CD4-positive, alpha-beta T cell treated with Interleukin-17A for 1 hour (primary cell): ENCODE data around the gene PARP3.
"Not testable (repeated sequence)": the region's sequence is repeated elsewhere in the genome, so short reads cannot be mapped to it uniquely, and the experiment has no call there.

Source experiments
- DNase-seq: peaks from one replicate; pipeline ENCODE4 v3.0.0-alpha.2; 2020

The PARP3 gene

DNA sequence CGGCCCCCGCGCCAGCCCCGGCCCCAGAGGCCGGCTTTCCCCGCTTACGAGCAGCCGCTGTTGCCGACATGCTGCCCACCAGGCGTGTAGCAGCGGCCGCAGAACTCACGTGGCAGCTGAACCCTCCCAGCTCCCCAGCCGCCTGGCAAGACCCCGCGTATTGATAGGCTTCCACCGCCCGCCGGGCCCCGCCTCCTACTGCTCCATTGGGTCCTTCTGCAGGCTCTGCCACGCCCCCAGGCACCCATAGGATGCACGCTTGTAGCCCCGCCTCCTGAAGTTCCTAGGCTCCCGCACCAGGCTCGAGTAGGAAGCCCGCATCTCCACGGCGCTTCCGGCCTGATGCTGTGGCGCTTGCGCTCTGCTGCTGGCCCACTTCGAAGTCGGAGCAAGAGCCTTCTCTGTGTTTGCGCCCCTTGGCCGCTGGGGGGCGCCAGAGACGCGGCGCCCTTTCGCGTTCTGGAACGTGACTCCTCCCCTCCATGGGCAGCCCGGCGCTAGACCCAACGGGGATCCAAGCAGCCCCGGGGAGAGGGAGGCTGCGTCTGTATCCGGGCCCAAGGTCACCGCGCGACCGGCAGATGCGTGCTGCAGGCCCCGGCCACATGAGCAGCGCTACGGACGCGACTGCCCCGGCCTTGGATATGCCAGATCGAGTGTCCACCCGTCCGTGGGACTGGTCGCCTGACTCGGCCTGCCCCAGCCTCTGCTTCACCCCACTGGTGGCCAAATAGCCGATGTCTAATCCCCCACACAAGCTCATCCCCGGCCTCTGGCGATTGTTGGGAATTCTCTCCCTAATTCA, at the start of gene PARP3, which contains the start of gene RRP9:
PARP3 (plus strand) TSS at position 566 of the 805 bp plus-strand sequence. CDS start 993 bp downstream, outside the sequence.
RRP9 (minus strand) TSS at position 107 of the 805 bp plus-strand sequence; CDS start at position 70, 37 bp downstream.
- peak; percentile 100 for DNase-seq

- DNase-seq: no peak
Measured at GRCh38 chr3:51894391-51894790, 47.8 kb upstream of the PARP3 start.

DNA sequence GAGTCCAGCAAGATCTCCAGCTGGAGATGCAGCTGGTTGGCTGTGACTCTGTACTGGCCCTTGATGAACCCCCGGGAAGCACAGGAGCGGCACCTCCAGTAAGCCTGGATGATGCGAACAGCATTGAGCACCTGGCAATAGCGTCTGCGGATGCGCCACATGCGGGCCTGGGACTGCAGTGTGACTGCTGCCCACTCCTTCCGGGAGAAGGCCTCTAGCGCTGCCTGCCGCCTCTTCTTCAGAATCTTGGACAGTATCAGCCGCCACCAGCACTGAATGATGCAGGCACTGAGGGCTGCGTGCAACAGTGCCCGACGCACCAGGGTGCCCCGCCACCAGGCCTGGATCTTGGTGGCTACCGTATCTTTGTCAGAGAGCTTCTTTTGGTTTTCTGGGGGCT, 47.2 kb upstream of the PARP3 start:
- no peak for DNase-seq

- no peak for DNase-seq
Measured at GRCh38 chr3:51896607-51897305, 45.4 kb upstream of the PARP3 start.

GRCh38 chr3:51897391-51897790, 44.8 kb upstream of the PARP3 start:
- DNase-seq: no peak

GRCh38 chr3:51900043-51900442, 42.1 kb upstream of the PARP3 start:
- DNase-seq: not testable (repeated sequence)

DNA sequence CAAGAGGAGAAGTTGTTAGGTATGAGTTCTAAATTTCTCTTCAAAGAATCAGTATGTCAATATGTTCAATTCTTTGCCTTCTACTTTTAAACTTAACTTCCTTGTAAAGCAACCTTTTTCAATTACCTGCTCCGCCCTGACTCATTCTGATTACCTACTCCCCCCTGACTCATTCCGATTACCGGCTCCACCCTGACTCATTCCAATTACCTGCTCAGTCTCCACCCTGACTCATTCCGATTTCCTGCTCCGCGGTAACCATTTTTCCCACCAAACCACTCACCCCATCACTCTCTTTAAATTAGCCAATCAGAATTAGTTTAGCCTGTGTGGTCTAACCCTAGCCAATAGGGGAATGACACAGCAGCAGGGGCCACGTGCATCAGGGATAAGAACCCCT, 39.8 kb upstream of the PARP3 start:
- not testable (repeated sequence) for DNase-seq

DNA sequence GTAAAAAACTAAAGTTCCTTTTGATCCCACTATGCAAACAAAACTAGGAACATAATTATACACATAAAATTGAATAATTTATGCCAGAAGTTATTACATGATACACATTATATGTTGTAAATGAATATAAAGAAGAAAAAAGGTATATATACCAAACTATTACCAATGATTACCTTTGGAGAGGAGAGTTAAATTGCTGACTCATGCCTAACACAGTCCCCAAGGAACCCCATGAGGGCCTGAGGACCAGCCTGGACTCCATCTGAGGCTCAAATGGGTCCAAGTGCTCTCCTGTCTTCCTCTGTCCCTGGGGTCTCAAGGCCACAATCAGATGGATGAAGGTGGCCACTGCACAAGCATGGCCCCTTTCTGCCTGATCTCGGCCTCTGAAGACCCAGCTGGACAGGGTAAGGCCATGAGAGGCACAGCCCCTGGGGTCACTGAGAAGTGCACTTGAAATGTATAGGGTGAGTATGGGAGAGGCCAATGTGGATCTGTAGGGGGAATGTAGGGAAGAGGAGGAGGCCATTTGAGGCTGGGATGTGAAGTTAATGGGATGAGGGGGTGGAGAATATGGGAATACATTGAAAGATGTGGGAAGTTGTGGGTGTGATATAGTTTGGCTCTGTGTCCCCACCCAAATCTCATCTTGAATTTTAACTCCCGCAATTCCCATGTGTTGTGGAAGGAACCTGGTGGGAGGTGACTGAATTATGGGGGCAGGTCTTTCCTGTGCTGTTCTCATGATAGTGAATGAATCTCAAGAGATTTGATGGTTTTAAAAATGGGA, 37.9 kb upstream of the PARP3 start:
- no peak for DNase-seq

- DNase-seq: no peak
Measured at GRCh38 chr3:51908026-51908425, 34.1 kb upstream of the PARP3 start.

DNA sequence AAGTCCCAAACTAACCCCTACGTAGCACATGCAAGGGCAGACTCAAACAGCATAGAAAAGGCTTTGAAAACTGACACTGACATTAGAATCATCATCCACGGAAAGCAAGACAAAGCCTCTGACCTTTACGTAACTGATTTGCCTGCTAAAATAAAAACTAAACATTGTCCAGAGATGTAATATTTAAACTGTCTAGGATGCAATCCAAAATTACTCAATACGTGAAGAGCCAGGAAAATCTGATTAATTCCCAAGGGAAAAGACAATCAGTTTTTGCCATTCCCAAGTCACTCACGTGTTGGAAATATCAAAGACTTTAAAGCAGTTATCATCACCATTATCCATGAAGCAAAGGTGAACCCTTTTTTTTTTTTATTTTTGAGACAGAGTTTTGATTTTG, 25.7 kb upstream of the PARP3 start:
- no peak for DNase-seq

DNA sequence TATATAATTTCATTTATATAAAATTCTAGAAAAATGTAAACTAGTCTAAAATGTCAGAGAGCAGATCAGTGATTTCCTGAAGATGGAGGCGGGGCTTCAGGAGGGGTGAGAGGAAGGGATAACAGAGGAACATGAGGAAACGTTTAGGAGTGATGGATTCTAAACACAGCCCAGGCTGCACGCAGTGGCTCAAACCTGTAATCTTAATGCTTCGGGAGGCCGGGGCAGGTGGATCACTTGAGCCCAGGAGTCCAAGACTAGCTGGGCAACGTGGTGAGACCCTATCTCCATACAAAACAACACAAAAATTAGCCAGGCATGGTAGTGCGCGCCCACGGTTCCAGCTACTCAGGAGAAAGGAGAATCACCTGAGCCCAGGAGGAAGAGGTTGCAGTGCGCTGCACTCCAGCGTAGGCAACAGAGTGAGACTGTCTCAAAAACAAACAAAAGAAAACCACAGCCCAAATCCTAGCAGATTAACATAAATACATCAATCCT, 21.0 kb upstream of the PARP3 start:
- DNase-seq: no peak

DNA sequence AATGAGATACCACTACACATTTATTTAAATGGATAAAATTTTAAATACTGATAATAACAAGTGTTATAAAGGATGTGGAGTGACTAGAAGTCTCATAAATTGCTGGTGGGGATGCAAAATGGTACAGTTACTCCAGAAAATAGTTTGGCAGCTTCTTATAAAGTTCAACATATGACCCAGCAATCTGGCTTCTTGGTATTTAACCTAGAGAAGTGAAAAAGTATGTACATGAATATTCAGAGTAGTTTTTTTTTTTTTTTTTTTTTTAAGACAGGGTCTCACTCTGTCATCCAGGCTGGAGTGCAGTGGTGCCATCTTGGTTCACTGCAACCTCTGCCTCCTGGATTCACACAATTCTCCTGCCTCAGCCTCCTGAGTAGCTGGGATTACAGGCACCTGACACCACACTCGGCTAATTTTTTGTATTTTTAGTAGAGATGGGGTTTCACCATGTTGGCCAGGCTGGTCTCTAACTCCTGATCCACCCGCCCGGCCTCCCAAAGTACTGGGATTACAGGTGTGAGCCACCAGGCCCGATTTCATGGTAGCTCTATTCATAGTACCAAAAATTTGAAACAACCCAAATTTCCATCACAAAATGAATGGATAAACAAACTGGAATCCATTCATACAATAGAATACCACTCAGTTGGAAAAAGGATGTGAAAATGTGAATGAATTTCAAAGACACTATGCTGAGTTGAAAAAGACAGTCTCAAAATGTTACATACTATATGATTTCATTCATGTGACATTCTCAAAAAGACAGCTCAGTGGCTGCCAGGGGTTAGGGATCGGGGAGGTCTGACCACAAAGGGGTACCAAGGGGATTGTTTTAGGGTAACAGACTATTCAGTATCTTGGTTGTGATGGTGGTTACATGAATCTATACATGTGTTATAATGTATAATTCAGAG, 14.8 kb upstream of the PARP3 start:
- no peak for DNase-seq

DNA sequence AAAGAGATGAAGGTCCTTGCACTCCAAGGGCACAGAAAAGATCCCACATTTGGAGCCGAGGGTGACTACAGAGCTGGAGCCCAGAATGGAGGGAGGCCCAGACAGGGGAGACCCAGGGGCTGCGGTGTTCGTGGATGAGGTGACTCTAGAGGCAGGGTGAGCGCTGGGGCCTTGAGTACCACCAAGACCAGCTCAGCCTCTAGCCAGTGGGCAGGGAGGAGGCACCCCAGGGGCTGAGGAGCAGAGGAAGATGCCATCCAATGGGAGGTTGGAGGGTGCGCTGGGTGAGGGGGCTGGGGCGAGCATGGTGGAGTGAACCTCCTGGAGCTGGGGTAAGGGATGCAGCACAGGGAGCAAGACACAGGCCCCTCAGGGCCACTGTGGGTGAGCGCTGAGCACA, 13.7 kb upstream of the PARP3 start:
- no peak for DNase-seq

GRCh38 chr3:51928981-51929380, 13.2 kb upstream of the PARP3 start:
- not testable (repeated sequence) for DNase-seq

- no peak for DNase-seq
Measured at GRCh38 chr3:51929420-51930003, 12.7 kb upstream of the PARP3 start.

GRCh38 chr3:51930439-51930838, 11.7 kb upstream of the PARP3 start:
- no peak for DNase-seq

GRCh38 chr3:51931756-51932155, 10.4 kb upstream of the PARP3 start:
- DNase-seq: no peak

- no peak for DNase-seq
Measured at GRCh38 chr3:51932471-51933370, 9.4 kb upstream of the PARP3 start.

DNA sequence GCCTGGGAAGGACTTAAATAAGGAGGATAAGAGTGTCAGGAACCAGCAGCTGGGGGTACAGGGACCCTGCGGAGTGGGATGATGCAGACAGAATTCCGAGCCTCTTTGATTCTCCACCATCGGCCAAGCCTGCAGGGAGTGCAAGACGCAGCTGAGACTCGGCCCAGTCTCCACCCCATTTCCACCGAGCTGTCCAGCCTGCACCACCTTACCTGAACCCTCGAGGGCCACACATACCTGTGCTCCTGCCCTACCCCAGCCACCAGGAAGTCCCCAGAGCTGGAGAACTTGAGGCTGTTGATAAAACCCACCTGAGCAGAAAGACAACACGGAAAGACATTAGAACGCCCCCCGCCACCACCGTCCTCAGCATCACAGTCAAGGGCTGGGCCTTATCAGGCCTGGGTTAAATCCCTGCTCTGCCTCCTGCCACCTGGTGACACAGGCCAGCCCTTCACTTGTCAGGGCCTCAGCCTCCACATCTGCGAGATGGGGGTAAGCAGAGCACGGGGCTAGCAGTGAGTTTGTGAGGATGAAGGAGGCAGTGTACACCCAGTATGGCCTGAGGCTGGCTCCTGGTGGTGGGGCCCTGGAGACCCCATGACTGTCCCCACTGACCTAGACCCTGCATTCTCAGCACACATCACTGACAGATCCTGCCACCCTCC, 8.6 kb upstream of the PARP3 start:
- no peak for DNase-seq
